IPS-18c (cell line): ENCODE measurements around the gene LCN10.

Source experiments
- H3K4me3 ChIP-seq: 2 replicates; pipeline ENCODE4 v1.7.0; 2013; ENCODE audit warnings: low read depth, mild to moderate bottlenecking, low read length, moderate library complexity; ENCODE audit not compliant: insufficient read depth
- H3K9me3 ChIP-seq: one replicate; pipeline ENCODE4 v1.6.1; 2013; ENCODE audit warnings: mild to moderate bottlenecking, low read length, moderate library complexity; ENCODE audit not compliant: control insufficient read depth, insufficient read depth

LCN10 gene

DNA sequence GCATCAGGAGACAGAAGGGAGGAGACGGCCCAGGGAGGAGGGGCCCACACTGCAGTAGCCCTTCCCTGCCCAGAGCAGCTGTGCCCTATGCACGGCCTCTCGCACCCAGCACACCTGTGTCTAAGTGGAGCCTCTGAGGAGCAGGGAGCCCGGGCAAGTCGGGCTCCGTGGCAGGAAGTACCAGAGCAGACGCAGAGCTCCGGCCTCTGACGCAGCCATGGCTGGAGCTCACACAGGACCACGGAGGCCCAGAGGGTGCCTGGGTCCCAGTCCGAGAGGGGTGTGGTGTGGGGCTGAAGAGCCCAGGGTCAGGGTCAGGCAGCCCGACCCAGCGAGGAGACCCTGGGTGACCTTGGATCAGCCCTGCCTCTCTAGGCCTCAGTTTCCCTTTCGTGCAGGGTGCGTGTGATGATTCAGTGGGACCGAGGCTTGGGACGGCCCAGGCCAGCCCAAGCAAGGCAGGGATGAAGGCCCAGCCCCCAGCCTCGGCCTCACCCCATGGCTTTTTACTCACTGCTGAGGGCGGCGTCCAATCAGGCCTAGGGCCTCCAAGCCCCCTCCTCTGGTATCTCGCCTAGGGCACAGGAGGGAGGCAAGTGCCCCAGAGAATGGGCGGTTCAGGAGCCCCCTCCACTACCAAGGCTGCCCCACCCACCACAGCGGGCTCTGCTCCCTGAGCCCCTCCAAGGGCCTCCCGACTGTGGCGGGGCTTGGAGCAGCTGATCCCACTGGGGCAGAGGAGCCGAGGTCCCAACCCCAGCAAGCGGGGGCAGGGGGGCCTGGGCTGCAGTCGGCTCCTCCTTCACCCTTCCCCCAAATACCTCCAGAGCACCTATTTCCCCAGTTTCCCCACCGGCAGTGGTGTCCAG is 51.2 kb downstream of the LCN10 start:
- H3K9me3 ChIP-seq = no peaks in the 10 kb centered on the region
- H3K4me3 ChIP-seq = no peak overlapping the region

DNA sequence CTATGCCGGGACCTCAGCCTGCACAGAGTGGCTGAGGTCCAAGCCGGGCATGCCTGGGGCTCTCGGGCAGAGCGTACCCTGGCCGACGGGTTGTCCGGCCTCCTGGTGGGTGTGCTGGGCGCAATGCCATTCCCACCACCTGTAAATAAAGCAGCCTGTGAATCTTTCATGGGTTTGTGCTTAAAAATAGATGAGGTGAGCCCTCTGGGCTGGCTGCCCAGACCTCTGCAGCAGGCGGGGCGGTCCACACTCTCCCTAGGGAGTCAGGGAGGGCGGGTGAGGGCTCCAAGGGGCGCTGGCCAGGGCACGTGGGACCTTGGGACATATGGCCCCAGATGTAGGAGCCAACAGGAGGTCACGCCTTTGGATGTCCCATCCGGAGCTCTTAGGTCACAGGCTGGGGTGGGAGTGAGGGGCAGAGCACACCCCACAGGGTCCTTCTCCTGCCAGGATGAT is 51.9 kb downstream of the LCN10 start:
- Histone ChIP-seq H3K4me3 (no peak overlapping the region), H3K9me3 (no peaks in the 10 kb centered on the region)

DNA sequence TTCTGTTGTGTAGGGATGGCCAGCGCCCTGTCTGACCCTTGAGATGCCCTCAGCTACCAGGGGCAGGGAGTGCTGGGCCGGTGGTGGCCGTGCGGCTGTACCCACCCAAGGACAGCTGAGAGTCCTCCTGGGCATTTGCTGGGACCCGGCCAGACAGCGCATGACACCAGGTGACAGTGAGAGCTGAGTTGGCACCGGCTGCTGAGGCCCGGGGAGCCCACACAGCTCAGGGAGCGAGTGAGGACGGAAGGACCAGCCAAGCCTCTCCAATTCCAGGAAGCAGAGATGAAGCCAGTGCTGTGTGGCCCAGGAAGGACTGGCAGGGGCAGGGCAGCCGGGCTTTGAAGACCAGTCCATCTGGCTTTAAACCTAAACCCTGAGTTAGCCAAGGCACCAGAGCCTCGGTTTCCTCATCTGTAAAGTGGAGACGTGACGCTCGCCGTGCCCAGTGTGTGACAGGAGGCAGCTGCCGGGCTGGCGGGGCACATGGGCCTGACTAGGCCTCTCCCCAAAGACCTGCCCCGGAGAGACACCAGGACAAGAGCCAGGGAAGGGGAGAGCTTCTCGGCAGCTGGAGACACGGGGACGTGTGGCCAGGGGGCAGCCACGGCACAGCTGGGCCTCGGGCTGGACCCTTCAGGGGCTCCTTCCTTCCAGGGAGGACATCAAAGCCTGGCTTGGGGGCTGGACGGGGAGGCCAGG is 52.5 kb downstream of the LCN10 start:
- H3K9me3 ChIP-seq = no peaks in the 10 kb centered on the region
- H3K4me3 ChIP-seq = no peak overlapping the region

DNA sequence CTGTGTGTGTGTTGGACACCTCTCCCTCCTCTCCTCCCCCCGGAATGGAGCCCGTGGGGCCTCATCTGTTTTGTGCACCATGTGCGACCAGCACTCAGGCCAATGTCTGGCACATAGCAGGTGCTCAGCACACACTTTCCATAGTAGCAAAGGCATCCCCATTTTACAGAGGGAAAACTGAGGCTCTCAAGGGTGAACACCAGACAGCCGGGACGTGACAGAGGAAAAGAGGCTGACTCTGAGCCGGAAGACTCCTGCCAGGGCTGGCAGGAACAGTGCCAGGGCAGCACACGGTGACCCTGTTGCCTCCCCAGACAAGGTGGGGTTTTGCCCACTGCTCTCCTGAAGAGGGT is 53.7 kb downstream of the LCN10 start:
- no peak overlapping the region for H3K4me3 ChIP-seq
- no peaks in the 10 kb centered on the region for H3K9me3 ChIP-seq

DNA sequence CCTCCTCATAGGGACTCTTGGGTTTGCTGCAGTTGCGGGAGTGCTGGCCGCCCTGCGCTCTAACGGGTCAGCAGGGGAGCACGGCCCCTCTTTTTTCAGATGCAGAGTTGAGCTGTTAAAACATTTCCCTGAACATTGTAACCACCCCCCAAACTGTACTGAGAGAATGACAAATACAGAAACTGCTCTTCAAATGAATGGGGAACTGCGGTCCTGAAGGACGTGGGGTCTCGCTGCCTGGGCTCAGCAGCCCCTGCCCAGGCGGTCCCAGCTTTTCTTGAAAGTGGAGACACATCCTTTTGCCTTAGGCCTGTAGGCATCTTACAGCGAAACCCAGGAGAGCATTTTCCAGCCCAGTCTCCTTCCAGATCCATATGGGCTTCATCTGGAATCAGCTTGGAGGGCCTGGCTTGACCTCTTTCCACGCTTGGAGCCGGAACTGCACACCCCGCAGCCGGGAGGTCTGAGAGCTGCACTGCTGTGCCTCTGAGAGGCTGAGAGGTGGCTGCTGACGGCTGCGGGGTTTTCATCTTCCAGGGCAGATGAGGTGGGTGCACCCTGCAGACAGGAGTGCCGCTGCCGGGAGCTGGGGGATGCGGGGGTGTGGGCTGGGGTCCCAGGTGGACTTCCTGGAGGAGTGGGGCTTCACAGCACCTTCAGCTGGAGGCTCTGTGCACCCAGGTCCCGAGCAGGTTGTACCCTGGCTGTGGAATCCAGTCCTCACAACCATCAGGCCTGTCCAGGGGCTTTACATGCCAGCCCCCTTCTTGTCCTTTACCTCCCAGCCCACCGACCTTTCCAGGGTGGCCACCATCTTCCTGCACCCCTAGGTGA is 54.2 kb downstream of the LCN10 start:
- Histone ChIP-seq H3K9me3 (no peaks in the 10 kb centered on the region), H3K4me3 (no peak overlapping the region)
